HEK293T (cell line): ENCODE data around the gene SMG1.

ENCODE experiments used
- BHLHE40 ChIP-seq: fragments of 450-650 bp; IDR thresholded peaks from 2 replicates; pipeline ENCODE4 v1.6.1; 2016; ENCODE audit warnings: mild to moderate bottlenecking, moderate library complexity, borderline replicate concordance
- ELF4 ChIP-seq: fragments of 450-650 bp; IDR thresholded peaks from 2 replicates; pipeline ENCODE4 v1.6.1; 2017; ENCODE audit warnings: antibody characterized with exemption
- FOXA1 ChIP-seq: fragments of 450-650 bp; IDR thresholded peaks from 2 replicates; pipeline ENCODE4 v1.6.1; 2016; ENCODE audit warnings: mild to moderate bottlenecking
- FOXK2 ChIP-seq: fragments of 450-650 bp; IDR thresholded peaks from 2 replicates; pipeline ENCODE4 v1.6.1; 2016; ENCODE audit warnings: mild to moderate bottlenecking
- FOXM1 ChIP-seq: fragments of 450-650 bp; IDR thresholded peaks from 2 replicates; pipeline ENCODE4 v1.6.1; 2017; ENCODE audit warnings: mild to moderate bottlenecking, borderline replicate concordance
- HDGF ChIP-seq: fragments of 450-650 bp; IDR thresholded peaks from 2 replicates; pipeline ENCODE4 v1.6.1; 2017; ENCODE audit warnings: antibody characterized with exemption, borderline replicate concordance
- LEF1 ChIP-seq: fragments of 450-650 bp; IDR thresholded peaks from 2 replicates; pipeline ENCODE4 v1.6.1; 2017; ENCODE audit warnings: mild to moderate bottlenecking, borderline replicate concordance
- NFRKB ChIP-seq: fragments of 450-650 bp; IDR thresholded peaks from 2 replicates; pipeline ENCODE4 v1.6.1; 2016; ENCODE audit warnings: mild to moderate bottlenecking, moderate library complexity
- PKNOX1 ChIP-seq: fragments of 450-650 bp; IDR thresholded peaks from 2 replicates; pipeline ENCODE4 v1.6.1; 2016
- SP1 ChIP-seq: fragments of 450-650 bp; IDR thresholded peaks from 2 replicates; pipeline ENCODE4 v1.6.1; 2017
- SUZ12 ChIP-seq: fragments of 450-650 bp; IDR thresholded peaks from 2 replicates; pipeline ENCODE4 v1.6.1; 2016; ENCODE audit warnings: mild to moderate bottlenecking
- TARDBP ChIP-seq: fragments of 450-650 bp; IDR thresholded peaks from 2 replicates; pipeline ENCODE4 v1.6.1; 2016

DNA sequence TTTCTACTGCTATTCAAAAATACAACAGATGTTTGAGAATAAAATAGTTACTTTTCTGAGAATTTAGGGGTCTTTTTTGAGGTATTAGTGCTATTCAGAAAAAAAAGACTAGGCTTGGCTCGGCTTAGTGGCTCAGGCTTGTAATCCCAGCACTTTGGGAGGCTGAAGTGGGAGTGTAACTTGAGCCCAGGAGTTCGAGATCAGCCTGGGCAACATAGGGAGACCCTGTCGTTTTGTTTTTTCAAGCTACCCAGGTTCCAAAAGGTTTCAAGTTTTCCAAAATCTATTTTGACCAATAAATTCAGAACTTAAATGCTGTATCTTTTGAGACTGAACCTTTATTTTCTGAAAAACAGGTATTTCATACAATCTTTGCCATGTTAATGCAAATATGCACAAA, 121.7 kb downstream of the SMG1 start:
- TF ChIP-seq PKNOX1 (no peak), LEF1 (no peak), FOXK2 (no peak), SP1 (no peak), TARDBP (no peak), ELF4 (no peak), NFRKB (no peak), SUZ12 (no peak), HDGF (no peak), BHLHE40 (no peak), FOXA1 (no peak), FOXM1 (no peak)
